Measurements from ENCODE around the gene BPIFA2. TPM values are rescaled to one million over a fixed set of nuclear protein-coding genes. Genes with fewer than 3 reads are reported as not detected.

BPIFA2 gene
- total and polyA plus RNA-seq, 9 donors = not detected

GRCh38 chr20:33159713-33160112, 8.2 kb upstream of the BPIFA2 start:
- no peaks in the 10 kb centered on the region for H3K36me3 ChIP-seq (ENCODE audit: control insufficient read depth, insufficient read depth, low read length)
- H3K4me3 ChIP-seq (ENCODE audit: low read length) = no peak overlapping the region
- H3K27ac ChIP-seq (ENCODE audit: low read length) = no peak overlapping the region
- H3K9me3 ChIP-seq (replicated peaks; ENCODE audit: control insufficient read depth, low read depth, low read length) = no peaks in the 10 kb centered on the region
- peaks cover 4% of the 10 kb centered on the region for H3K27me3 ChIP-seq (ENCODE audit: control insufficient read depth, insufficient read depth, low read length)
- no peak for DNase-seq
- no peaks in the 10 kb centered on the region for H3K4me1 ChIP-seq (ENCODE audit: control insufficient read depth, insufficient read depth, low read length)
- WGBS (ENCODE audit: insufficient coverage) = 70% methylated on average over 1 of the region's 3 CpGs

GRCh38 chr20:33160681-33161080, 7.3 kb upstream of the BPIFA2 start:
- Histone ChIP-seq H3K27me3 (ENCODE audit: control insufficient read depth, insufficient read depth, low read length) (peaks cover 2% of the 10 kb centered on the region), H3K4me3 (ENCODE audit: low read length) (no peak overlapping the region), H3K9me3 (replicated peaks; ENCODE audit: control insufficient read depth, low read depth, low read length) (no peaks in the 10 kb centered on the region), H3K36me3 (ENCODE audit: control insufficient read depth, insufficient read depth, low read length) (no peaks in the 10 kb centered on the region), H3K4me1 (ENCODE audit: control insufficient read depth, insufficient read depth, low read length) (no peaks in the 10 kb centered on the region), H3K27ac (ENCODE audit: low read length) (no peak overlapping the region)
- no peak for DNase-seq
- 80% methylated on average over 2 of the region's 5 CpGs for WGBS (ENCODE audit: insufficient coverage)

DNA sequence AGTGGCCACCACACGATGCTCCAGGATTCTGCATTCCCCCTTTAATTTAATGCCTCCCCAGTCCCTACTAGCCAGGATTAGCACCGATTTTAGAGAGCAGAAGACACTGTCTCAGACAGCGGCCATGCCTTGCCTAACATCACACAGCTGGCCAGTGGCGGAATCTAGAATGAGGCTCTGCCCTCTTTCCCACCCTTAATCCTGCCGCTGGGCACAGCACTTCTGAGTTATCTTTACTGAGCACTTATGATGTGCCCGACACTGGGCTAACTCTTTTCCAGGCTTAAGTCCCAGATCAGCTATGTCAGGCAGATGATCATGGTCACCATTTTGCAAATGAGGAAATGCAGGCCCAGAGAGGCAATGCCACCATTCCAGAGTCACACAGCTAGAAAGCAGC, 5.6 kb upstream of the BPIFA2 start:
- Histone ChIP-seq H3K36me3 (ENCODE audit: control insufficient read depth, insufficient read depth, low read length) (no peaks in the 10 kb centered on the region), H3K4me1 (ENCODE audit: control insufficient read depth, insufficient read depth, low read length) (no peaks in the 10 kb centered on the region)
- WGBS (ENCODE audit: insufficient coverage) = 71% methylated on average over 6 of the region's 6 CpGs

GRCh38 chr20:33162753-33163152, 5.2 kb upstream of the BPIFA2 start:
- Histone ChIP-seq H3K9me3 (replicated peaks; ENCODE audit: control insufficient read depth, low read depth, low read length) (no peaks in the 10 kb centered on the region), H3K4me1 (ENCODE audit: control insufficient read depth, insufficient read depth, low read length) (no peaks in the 10 kb centered on the region), H3K4me3 (ENCODE audit: low read length) (no peak overlapping the region), H3K27me3 (ENCODE audit: control insufficient read depth, insufficient read depth, low read length) (peaks cover 2% of the 10 kb centered on the region), H3K36me3 (ENCODE audit: control insufficient read depth, insufficient read depth, low read length) (no peaks in the 10 kb centered on the region), H3K27ac (ENCODE audit: low read length) (no peak overlapping the region)
- WGBS (ENCODE audit: insufficient coverage) = 38% methylated on average over 2 of the region's 5 CpGs
- DNase-seq = no peak

More for the DNA sequence above, 5.6 kb upstream of the BPIFA2 start:
- no peak for DNase-seq
- Histone ChIP-seq H3K27me3 (ENCODE audit: control insufficient read depth, insufficient read depth, low read length) (peaks cover 2% of the 10 kb centered on the region), H3K27ac (ENCODE audit: low read length) (no peak overlapping the region), H3K4me3 (ENCODE audit: low read length) (no peak overlapping the region), H3K9me3 (replicated peaks; ENCODE audit: control insufficient read depth, low read depth, low read length) (no peaks in the 10 kb centered on the region)

- no peak overlapping the region for H3K4me3 ChIP-seq (ENCODE audit: low read length)
- no peaks in the 10 kb centered on the region for H3K4me1 ChIP-seq (ENCODE audit: control insufficient read depth, insufficient read depth, low read length)
- peaks cover 3% of the 10 kb centered on the region for H3K9me3 ChIP-seq (replicated peaks; ENCODE audit: control insufficient read depth, low read depth, low read length)
- DNase-seq = no peak
- H3K27ac ChIP-seq (ENCODE audit: low read length) = no peak overlapping the region
- H3K27me3 ChIP-seq (ENCODE audit: control insufficient read depth, insufficient read depth, low read length) = no peaks in the 10 kb centered on the region
- 71% methylated on average over 6 of the region's 8 CpGs for WGBS (ENCODE audit: insufficient coverage)
- no peaks in the 10 kb centered on the region for H3K36me3 ChIP-seq (ENCODE audit: control insufficient read depth, insufficient read depth, low read length)
Measured at GRCh38 chr20:33163856-33164762, 3.9 kb upstream of the BPIFA2 start.

GRCh38 chr20:33164763-33165095, 3.2 kb upstream of the BPIFA2 start:
- H3K36me3 ChIP-seq (ENCODE audit: control insufficient read depth, insufficient read depth, low read length) = no peaks in the 10 kb centered on the region
- no peaks in the 10 kb centered on the region for H3K27me3 ChIP-seq (ENCODE audit: control insufficient read depth, insufficient read depth, low read length)
- no peak for DNase-seq
- WGBS (ENCODE audit: insufficient coverage) = 60% methylated on average over 3 of the region's 6 CpGs
- no peak overlapping the region for H3K4me3 ChIP-seq (ENCODE audit: low read length)
- H3K9me3 ChIP-seq (replicated peaks; ENCODE audit: control insufficient read depth, low read depth, low read length) = peaks cover 4% of the 10 kb centered on the region
- no peak overlapping the region for H3K27ac ChIP-seq (ENCODE audit: low read length)
- H3K4me1 ChIP-seq (ENCODE audit: control insufficient read depth, insufficient read depth, low read length) = no peaks in the 10 kb centered on the region

DNA sequence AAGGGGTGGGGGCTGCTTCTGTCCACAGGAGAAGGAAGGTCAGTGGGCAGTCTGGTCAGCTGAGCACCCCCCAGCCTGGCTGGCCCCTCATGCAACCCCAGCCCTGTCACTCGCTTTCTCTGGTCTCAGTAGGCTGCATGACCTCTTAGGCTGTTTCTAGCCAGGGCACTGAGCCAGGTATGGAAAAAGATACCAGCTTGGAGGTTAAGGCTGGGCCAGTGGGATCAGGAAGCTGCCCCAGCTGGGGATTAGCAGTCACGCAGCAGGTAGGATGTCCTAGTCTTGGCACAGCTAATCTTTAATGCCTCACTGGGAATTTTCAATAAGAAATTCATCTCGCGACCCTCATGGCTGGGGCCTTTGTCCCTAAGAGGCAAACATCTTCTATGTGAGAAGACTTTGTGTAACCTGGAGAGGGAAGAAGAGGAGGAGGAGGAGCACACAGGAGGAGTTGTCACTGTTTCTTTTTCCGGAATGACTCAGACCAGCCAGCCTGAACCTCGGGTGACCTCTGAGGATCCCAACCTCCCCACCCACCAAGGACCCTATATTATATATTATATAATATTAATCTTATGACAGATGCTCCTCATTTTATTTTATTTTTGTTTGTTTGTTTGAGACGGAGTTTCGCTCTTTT, 2.4 kb upstream of the BPIFA2 start:
- 67% methylated on average over 4 of the region's 8 CpGs for WGBS (ENCODE audit: insufficient coverage)
- H3K27me3 ChIP-seq (ENCODE audit: control insufficient read depth, insufficient read depth, low read length) = no peaks in the 10 kb centered on the region
- no peaks in the 10 kb centered on the region for H3K36me3 ChIP-seq (ENCODE audit: control insufficient read depth, insufficient read depth, low read length)
- H3K27ac ChIP-seq (ENCODE audit: low read length) = no peak overlapping the region
- H3K4me3 ChIP-seq (ENCODE audit: low read length) = no peak overlapping the region
- no peaks in the 10 kb centered on the region for H3K4me1 ChIP-seq (ENCODE audit: control insufficient read depth, insufficient read depth, low read length)
- no peak for DNase-seq
- peaks cover 8% of the 10 kb centered on the region for H3K9me3 ChIP-seq (replicated peaks; ENCODE audit: control insufficient read depth, low read depth, low read length)

GRCh38 chr20:33166533-33167113, 1.3 kb upstream of the BPIFA2 start:
- no peaks in the 10 kb centered on the region for H3K36me3 ChIP-seq (ENCODE audit: control insufficient read depth, insufficient read depth, low read length)
- DNase-seq = no peak
- H3K9me3 ChIP-seq (replicated peaks; ENCODE audit: control insufficient read depth, low read depth, low read length) = peaks cover 10% of the 10 kb centered on the region
- no peak overlapping the region for H3K27ac ChIP-seq (ENCODE audit: low read length)
- 81% methylated on average over 8 of the region's 8 CpGs for WGBS (ENCODE audit: insufficient coverage)
- no peak overlapping the region for H3K4me3 ChIP-seq (ENCODE audit: low read length)
- no peaks in the 10 kb centered on the region for H3K27me3 ChIP-seq (ENCODE audit: control insufficient read depth, insufficient read depth, low read length)
- no peaks in the 10 kb centered on the region for H3K4me1 ChIP-seq (ENCODE audit: control insufficient read depth, insufficient read depth, low read length)

- H3K9me3 ChIP-seq (replicated peaks; ENCODE audit: control insufficient read depth, low read depth, low read length) = peaks cover 10% of the 10 kb centered on the region
- DNase-seq = no peak
- no peaks in the 10 kb centered on the region for H3K4me1 ChIP-seq (ENCODE audit: control insufficient read depth, insufficient read depth, low read length)
- H3K4me3 ChIP-seq (ENCODE audit: low read length) = no peak overlapping the region
- no peaks in the 10 kb centered on the region for H3K27me3 ChIP-seq (ENCODE audit: control insufficient read depth, insufficient read depth, low read length)
- 68% methylated on average over 4 of the region's 8 CpGs for WGBS (ENCODE audit: insufficient coverage)
- H3K36me3 ChIP-seq (ENCODE audit: control insufficient read depth, insufficient read depth, low read length) = no peaks in the 10 kb centered on the region
- no peak overlapping the region for H3K27ac ChIP-seq (ENCODE audit: low read length)
Measured at GRCh38 chr20:33169176-33169794, 1.3 kb downstream of the BPIFA2 start.

- Histone ChIP-seq H3K27ac (ENCODE audit: low read length) (no peak overlapping the region), H3K4me3 (ENCODE audit: low read length) (no peak overlapping the region), H3K4me1 (ENCODE audit: control insufficient read depth, insufficient read depth, low read length) (no peaks in the 10 kb centered on the region), H3K36me3 (ENCODE audit: control insufficient read depth, insufficient read depth, low read length) (no peaks in the 10 kb centered on the region), H3K27me3 (ENCODE audit: control insufficient read depth, insufficient read depth, low read length) (no peaks in the 10 kb centered on the region), H3K9me3 (replicated peaks; ENCODE audit: control insufficient read depth, low read depth, low read length) (peaks cover 10% of the 10 kb centered on the region)
- WGBS (ENCODE audit: insufficient coverage) = 65% methylated on average over 6 of the region's 7 CpGs
- peak; percentile 7 for DNase-seq
Measured at GRCh38 chr20:33172781-33173180, 4.8 kb downstream of the BPIFA2 start.
